CD4-positive, alpha-beta memory T cell (primary cell): Measurements from ENCODE around the gene LDLRAD2. TPM values are rescaled to one million over a fixed set of nuclear protein-coding genes. Genes with fewer than 3 reads are reported as not detected.

Source experiments
- CTCF ChIA-PET: fragments of 350-600 bp; sonication (Branson Sonifier 250); formaldehyde crosslinking; loops from one replicate; lab custom pipeline; 2021; ENCODE audit warnings: inconsistent platforms; ENCODE audit not compliant: partially characterized antibody; lab: Charles Lee
- POLR2A ChIA-PET: fragments of 350-600 bp; sonication (Branson Sonifier 250); formaldehyde crosslinking; loops from one replicate; lab custom pipeline; 2021; ENCODE audit not compliant: partially characterized antibody; lab: Charles Lee
- DNase-seq, 5 donors: peaks; one replicate each; pipeline versions ENCODE4 v3.0.0 to v3.0.0-alpha.2; 2020 to 2022; ENCODE audit warnings: mixed read lengths in 1 of 5
- H3K27ac ChIP-seq: one replicate; pipeline ENCODE4 v1.7.0; 2013; ENCODE audit warnings: low read depth, low read length
- H3K27me3 ChIP-seq: 2 replicates; pipeline ENCODE4 v1.7.0; 2013; ENCODE audit warnings: mild to moderate bottlenecking, low read length, moderate library complexity; ENCODE audit not compliant: insufficient read depth
- H3K36me3 ChIP-seq: 2 replicates; pipeline ENCODE4 v1.7.0; 2013; ENCODE audit warnings: mild to moderate bottlenecking, low read length, moderate library complexity; ENCODE audit not compliant: insufficient read depth
- H3K4me1 ChIP-seq: 2 replicates; pipeline ENCODE4 v1.7.0; 2013; ENCODE audit warnings: mild to moderate bottlenecking, low read length, moderate library complexity; ENCODE audit not compliant: insufficient read depth
- H3K4me3 ChIP-seq, 2 donors: one replicate each; pipeline ENCODE4 v1.7.0; 2013; ENCODE audit warnings: low read length in 2 of 2, mild to moderate bottlenecking in 1 of 2
- H3K9me3 ChIP-seq, 2 donors: one replicate each; pipeline ENCODE4 v1.7.0; 2013; ENCODE audit warnings: low read length in 2 of 2, control low read depth in 1 of 2; ENCODE audit not compliant: control insufficient read depth in 1 of 2
- H3K27ac Mint-ChIP-seq, 7 donors: one replicate each; pipeline ENCODE4 v1.8.0; 2020 to 2021; ENCODE audit warnings: mixed read lengths in 7 of 7, mild to moderate bottlenecking in 6 of 7, inconsistent platforms in 3 of 7, moderate library complexity in 3 of 7
- H3K27me3 Mint-ChIP-seq, 2 donors: one replicate each; pipeline ENCODE4 v1.8.0; 2020 to 2021; ENCODE audit warnings: mixed read lengths in 2 of 2
- H3K36me3 Mint-ChIP-seq, 2 donors: one replicate each; pipeline ENCODE4 v1.8.0; 2020 to 2021; ENCODE audit warnings: mixed read lengths in 2 of 2, inconsistent platforms in 1 of 2, mild to moderate bottlenecking in 1 of 2
- H3K4me1 Mint-ChIP-seq, 4 donors: one replicate each; pipeline ENCODE4 v1.8.0; 2020 to 2021; ENCODE audit warnings: mixed read lengths in 4 of 4, mild to moderate bottlenecking in 1 of 4
- H3K4me3 Mint-ChIP-seq, 8 donors: one replicate each; pipeline ENCODE4 v1.8.0; 2020 to 2021; ENCODE audit warnings: mixed read lengths in 8 of 8, mild to moderate bottlenecking in 7 of 8, moderate library complexity in 6 of 8, inconsistent platforms in 3 of 8
- H3K9me3 Mint-ChIP-seq, 8 donors: one replicate each; pipeline ENCODE4 v1.8.0; 2020 to 2021; ENCODE audit warnings: mixed read lengths in 8 of 8, mild to moderate bottlenecking in 5 of 8, inconsistent platforms in 3 of 8, moderate library complexity in 1 of 8
- intact Hi-C: fragments of 100-400 bp; cut with micrococcal nuclease; formaldehyde crosslinking; loops from one replicate; pipeline ENCODE4 v1.15.1; 2023
- polyA plus RNA-seq, 2 donors: library from polyadenylated mRNA; unstranded; fragments of 300-500 nt; fragmentation: Illumina TruSeq; gene quantifications; one replicate each; pipeline ENCODE4 v1.2.3, GENCODE V29; 2021
- total RNA-seq, 2 experiments: library from RNA; stranded (reverse); gene quantifications; one replicate each; pipeline ENCODE4 v1.2.3, GENCODE V29; 2021

The LDLRAD2 gene
- total and polyA plus RNA-seq, 4 experiments from 2014 or later, result not detected

DNA sequence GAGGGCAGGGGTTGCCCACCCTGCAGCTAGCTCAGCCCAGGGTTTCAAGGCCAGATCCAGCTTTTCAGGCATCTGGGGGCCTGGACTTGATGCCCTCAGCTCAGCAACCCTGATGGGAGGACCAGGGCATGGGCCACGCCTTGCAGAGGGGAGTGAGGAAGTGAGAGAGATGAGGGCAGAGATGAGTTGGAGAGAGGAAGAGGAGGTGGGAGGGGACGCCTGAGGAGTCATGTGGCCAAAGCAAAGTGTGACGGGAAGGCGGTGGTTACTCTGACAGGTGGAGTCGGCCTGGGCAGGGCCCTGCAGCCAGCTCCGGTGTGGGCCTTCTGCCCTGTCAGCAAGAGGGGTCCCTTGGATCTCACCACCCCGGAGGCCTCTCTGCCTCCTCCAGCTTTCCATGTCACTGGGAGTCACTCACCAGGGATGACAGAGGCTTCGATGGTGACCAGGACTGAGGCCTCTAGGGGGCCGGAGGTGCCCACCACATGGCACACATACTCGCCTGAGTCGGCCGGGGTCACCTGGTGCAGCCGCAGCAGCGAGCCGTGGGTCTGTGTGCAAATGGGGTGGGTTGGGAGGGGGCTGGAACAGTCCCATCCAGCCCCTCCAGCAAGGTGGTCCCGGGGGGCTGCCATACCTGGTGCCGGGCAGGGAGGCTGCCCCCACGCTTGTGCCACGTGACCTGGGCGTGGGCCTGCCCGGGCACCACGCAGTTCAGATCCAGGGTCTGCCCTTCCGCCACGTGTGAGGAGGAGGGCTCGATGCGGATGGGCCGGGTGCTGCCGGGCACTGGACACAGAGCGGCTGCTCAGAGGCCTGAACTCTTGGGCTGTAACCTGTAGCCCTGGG, 40.4 kb downstream of the LDLRAD2 start:
- POLR2A ChIA-PET, result no interaction called here
- Histone ChIP-seq H3K9me3 (no peaks in the 10 kb centered on the region), H3K4me1 (no peaks in the 10 kb centered on the region), H3K27ac (no peak overlapping the region), H3K36me3 (no peaks in the 10 kb centered on the region), H3K4me3 (no peak overlapping the region), H3K27me3 (no peaks in the 10 kb centered on the region)
- no peak overlapping the region for H3K27ac Mint-ChIP-seq
- H3K9me3 Mint-ChIP-seq, result no peaks in the 10 kb centered on the region
- CTCF ChIA-PET, result interaction anchor here (1.0 kb wide), 1 partner anchor 27 kb away, joined by 3 read pairs; no protein-coding TSS in a partner anchor
- peaks cover 0 to under 1% (median 0%) of the 10 kb centered on the region in 4 donors for H3K4me1 Mint-ChIP-seq
- H3K36me3 Mint-ChIP-seq, result no peaks in the 10 kb centered on the region
- DNase-seq, result no peak
- intact Hi-C loops, result no loop called here
- no peaks in the 10 kb centered on the region for H3K27me3 Mint-ChIP-seq
- peak overlapping the region in 1 of 8 donors; percentile 31 for H3K4me3 Mint-ChIP-seq

DNA sequence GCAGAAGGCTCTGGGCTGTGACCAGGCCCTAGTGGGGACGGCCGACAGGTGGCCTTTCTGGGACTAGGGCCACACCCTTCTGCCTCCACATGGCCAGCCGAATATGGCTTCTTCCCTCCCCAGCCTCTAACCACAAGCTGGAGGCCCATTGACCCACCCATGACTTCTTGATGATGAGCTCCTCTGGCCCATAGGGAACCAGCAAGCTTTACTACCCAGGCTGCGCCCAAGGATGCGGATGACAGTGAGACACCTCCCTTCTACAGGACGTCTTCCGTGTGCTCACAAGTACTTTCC, 41.0 kb downstream of the LDLRAD2 start:
- DNase-seq, result no peak
- Mint-ChIP-seq H3K36me3 (no peaks in the 10 kb centered on the region), H3K27me3 (no peaks in the 10 kb centered on the region), H3K9me3 (no peaks in the 10 kb centered on the region), H3K4me3 (no peak overlapping the region), H3K4me1 (peaks cover 0 to 2% (median 0%) of the 10 kb centered on the region in 4 donors), H3K27ac (no peak overlapping the region)
- H3K36me3 ChIP-seq, result no peaks in the 10 kb centered on the region
- no peaks in the 10 kb centered on the region for H3K4me1 ChIP-seq
- no peak overlapping the region for H3K4me3 ChIP-seq
- ChIA-PET CTCF (interaction anchor here (1.0 kb wide), 1 partner anchor 26 kb away, joined by 3 read pairs; no protein-coding TSS in a partner anchor), POLR2A (no interaction called here)
- H3K27me3 ChIP-seq, result no peaks in the 10 kb centered on the region
- intact Hi-C loops, result no loop called here
- no peak overlapping the region for H3K27ac ChIP-seq
- no peaks in the 10 kb centered on the region for H3K9me3 ChIP-seq

DNA sequence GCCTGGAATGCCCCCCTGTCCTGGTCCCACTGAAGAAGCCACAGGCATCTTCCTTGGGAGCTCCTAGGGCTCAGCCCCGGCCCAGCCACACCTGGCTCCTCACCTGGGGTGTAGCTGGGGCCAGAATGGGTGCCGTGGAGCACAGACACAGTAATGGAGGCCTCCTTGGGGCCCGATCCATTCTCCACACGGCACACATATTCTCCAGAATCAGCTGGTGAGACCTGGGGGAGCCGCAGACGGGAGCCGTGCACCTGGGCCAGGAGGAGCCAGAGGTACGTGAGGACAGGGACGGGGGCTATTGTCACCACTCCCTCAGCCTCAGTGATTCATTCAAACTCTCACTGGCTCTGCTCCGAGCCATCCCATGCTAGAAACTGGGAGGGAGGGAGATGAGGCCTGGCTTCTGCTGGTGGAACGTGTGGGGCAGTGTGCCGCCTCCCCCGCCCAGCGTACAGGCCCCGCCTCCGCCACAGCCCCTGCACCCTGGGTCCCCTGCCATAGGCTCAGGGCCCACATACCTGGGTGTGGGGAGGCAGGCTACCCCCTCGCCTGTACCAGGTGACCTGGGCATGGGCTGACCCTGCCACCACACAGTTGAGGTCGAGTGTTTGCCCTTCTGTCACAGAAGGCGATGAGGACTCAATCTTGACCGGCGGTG, 42.2 kb downstream of the LDLRAD2 start:
- Histone ChIP-seq H3K27ac (no peak overlapping the region), H3K9me3 (no peaks in the 10 kb centered on the region), H3K36me3 (no peaks in the 10 kb centered on the region), H3K27me3 (no peaks in the 10 kb centered on the region), H3K4me3 (no peak overlapping the region), H3K4me1 (no peaks in the 10 kb centered on the region)
- H3K27ac Mint-ChIP-seq, result no peak overlapping the region
- DNase-seq, result no peak
- intact Hi-C loops, result no loop called here
- H3K4me3 Mint-ChIP-seq, result no peak overlapping the region
- H3K4me1 Mint-ChIP-seq, result peaks cover 0 to 2% (median 0%) of the 10 kb centered on the region in 4 donors
- CTCF ChIA-PET, result interaction anchor here (0.6 kb wide), 1 partner anchor 12 kb away, joined by 4 read pairs; no protein-coding TSS in a partner anchor
- no peaks in the 10 kb centered on the region for H3K9me3 Mint-ChIP-seq
- H3K36me3 Mint-ChIP-seq, result no peaks in the 10 kb centered on the region
- POLR2A ChIA-PET, result no interaction called here
- H3K27me3 Mint-ChIP-seq, result no peaks in the 10 kb centered on the region

DNA sequence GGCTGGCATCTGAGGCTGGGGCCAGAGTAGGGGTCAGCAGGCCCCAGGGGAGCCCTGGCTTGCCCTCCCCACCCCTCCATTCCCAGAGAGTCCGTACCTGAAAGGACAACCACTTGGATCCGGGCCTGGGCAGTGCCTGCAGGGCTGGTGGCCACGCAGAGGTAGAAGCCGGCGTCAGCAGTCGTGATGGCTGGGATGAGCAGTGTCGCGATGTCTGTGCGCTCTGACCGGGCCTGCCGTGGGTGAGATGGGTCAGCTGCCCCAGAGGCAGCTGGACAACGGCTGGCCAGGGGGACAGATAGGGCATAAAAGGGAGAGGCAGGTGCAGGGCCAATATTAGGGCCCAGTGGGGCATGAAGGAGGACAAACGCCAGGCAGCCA, 42.7 kb downstream of the LDLRAD2 start:
- no peak overlapping the region for H3K4me3 Mint-ChIP-seq
- no peaks in the 10 kb centered on the region for H3K27me3 Mint-ChIP-seq
- ChIA-PET CTCF (no interaction called here), POLR2A (no interaction called here)
- intact Hi-C loops, result no loop called here
- Histone ChIP-seq H3K36me3 (no peaks in the 10 kb centered on the region), H3K27me3 (no peaks in the 10 kb centered on the region), H3K4me3 (no peak overlapping the region), H3K27ac (no peak overlapping the region), H3K4me1 (no peaks in the 10 kb centered on the region), H3K9me3 (no peaks in the 10 kb centered on the region)
- no peaks in the 10 kb centered on the region for H3K9me3 Mint-ChIP-seq
- H3K36me3 Mint-ChIP-seq, result no peaks in the 10 kb centered on the region
- no peak for DNase-seq
- peaks cover 0 to 2% (median 0%) of the 10 kb centered on the region in 4 donors for H3K4me1 Mint-ChIP-seq
- H3K27ac Mint-ChIP-seq, result no peak overlapping the region

DNA sequence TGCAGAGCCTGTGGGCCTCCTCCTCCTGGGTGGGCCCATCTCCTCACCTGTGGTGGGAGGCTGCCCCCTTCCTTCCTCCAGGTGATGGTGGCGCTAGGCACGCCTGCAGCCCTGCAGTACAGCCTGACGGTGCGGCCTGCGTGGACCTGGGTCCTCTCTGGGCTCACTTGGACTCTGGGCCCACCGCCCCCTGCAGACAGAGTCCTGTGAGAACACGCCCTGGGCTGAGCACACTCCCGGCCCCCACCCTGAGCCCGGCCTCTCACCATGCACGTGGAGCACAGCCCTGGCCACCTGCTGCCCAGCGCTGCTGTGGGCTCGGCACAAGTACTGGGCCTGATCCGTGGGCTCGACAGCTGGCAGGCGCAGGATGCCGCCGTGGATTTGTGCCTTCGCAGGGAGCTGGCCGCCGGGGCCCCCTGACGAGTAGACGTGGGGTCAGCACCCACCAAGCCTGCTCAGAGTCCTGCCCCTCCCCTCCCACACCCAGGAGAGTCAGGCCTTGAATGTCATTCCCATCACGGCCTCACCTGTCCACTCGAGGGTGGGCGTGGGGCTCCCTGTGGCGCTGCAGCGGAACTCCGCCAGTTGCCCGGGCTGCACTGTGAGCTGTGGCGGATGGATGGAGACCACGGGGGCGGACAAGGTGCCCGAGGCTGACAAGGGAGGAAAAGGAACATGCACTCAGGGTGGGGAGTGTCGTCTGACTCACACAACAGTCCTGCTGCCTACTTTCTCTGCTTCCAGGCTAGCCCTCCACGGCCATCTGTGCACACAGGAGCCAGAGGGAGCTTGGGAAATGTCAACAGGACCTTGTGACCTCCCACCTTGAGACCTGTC, 43.4 kb downstream of the LDLRAD2 start:
- H3K27me3 Mint-ChIP-seq, result no peaks in the 10 kb centered on the region
- no peak overlapping the region for H3K27ac Mint-ChIP-seq
- DNase-seq, result no peak
- Histone ChIP-seq H3K4me3 (no peak overlapping the region), H3K27me3 (no peaks in the 10 kb centered on the region), H3K9me3 (no peaks in the 10 kb centered on the region), H3K36me3 (no peaks in the 10 kb centered on the region), H3K4me1 (no peaks in the 10 kb centered on the region), H3K27ac (no peak overlapping the region)
- intact Hi-C loops, result no loop called here
- H3K4me1 Mint-ChIP-seq, result peaks cover 0 to 2% (median 0%) of the 10 kb centered on the region in 4 donors
- no peak overlapping the region for H3K4me3 Mint-ChIP-seq
- H3K9me3 Mint-ChIP-seq, result no peaks in the 10 kb centered on the region
- ChIA-PET CTCF (no interaction called here), POLR2A (no interaction called here)
- no peaks in the 10 kb centered on the region for H3K36me3 Mint-ChIP-seq

DNA sequence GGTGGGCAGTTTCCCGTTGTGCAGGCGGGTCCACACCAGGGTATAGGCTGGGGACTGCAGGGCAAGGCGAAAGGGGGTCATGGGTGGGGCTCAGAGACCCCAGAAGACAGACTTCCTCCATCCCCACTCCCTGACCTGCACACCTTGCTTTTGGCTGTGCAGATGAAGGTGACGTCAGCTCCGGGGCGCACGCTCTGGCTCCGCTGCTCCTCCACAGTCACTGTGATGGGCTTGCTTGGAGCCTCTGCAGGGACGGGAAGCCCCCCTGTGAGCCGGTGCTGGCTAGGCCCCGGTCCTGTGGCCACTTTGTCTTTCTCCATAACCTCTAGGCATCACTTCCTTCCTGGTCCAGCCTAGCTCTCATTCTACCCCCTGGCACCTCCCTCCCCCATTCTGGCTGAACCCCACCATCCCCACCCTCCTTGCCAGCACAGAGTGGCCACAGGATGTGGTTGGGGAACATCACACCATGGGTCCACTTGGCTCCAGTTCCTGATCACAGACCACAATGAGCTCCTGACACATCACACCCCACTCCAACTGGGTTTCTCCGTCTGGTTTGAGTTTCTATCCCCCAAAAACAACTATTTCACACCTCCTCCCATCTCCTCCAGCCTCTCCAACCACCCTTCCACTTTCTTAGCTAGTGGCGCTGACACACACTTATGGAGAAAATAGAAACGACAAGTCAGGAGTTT, 45.2 kb downstream of the LDLRAD2 start:
- intact Hi-C loops, result no loop called here
- H3K9me3 Mint-ChIP-seq, result no peaks in the 10 kb centered on the region

More for the DNA sequence above, 45.2 kb downstream of the LDLRAD2 start:
- Histone ChIP-seq H3K27ac (no peak overlapping the region), H3K27me3 (no peaks in the 10 kb centered on the region), H3K36me3 (no peaks in the 10 kb centered on the region), H3K9me3 (no peaks in the 10 kb centered on the region), H3K4me3 (no peak overlapping the region), H3K4me1 (no peaks in the 10 kb centered on the region)
- POLR2A ChIA-PET, result no interaction called here
- H3K4me3 Mint-ChIP-seq, result no peak overlapping the region
- peak in 1 of 5 donors; percentile 31 for DNase-seq
- H3K27me3 Mint-ChIP-seq, result no peaks in the 10 kb centered on the region
- peaks cover 0 to 2% (median 0%) of the 10 kb centered on the region in 4 donors for H3K4me1 Mint-ChIP-seq
- CTCF ChIA-PET, result no interaction called here
- H3K27ac Mint-ChIP-seq, result peak overlapping the region in 1 of 7 donors; percentile 30
- H3K36me3 Mint-ChIP-seq, result no peaks in the 10 kb centered on the region
